Activated naive CD4-positive, alpha-beta T cell treated with anti-CD3 and anti-CD28 coated beads, Interleukin-2, amount 10 ng/mL, durations not matched to agents 7 days and 5 days (primary cell): ENCODE results near the gene PLXNB1.
"Not testable (repeated sequence)": the region's sequence is repeated elsewhere in the genome, so short reads cannot be mapped to it uniquely, and the experiment has no call there.

Experiments used
- CTCF ChIA-PET: fragments of 350-600 bp; sonication (Branson Sonifier 250); formaldehyde crosslinking; loops from one replicate; lab custom pipeline; 2021; ENCODE audit warnings: antibody characterized with exemption; lab: Charles Lee
- DNase-seq: peaks from one replicate; pipeline ENCODE4 v3.0.0-alpha.2; 2020
- H3K27ac Mint-ChIP-seq: one replicate; pipeline ENCODE4 v1.8.0; 2021; ENCODE audit warnings: mild to moderate bottlenecking, moderate library complexity, mixed read lengths
- H3K27me3 Mint-ChIP-seq: one replicate; pipeline ENCODE4 v1.8.0; 2021; ENCODE audit warnings: mild to moderate bottlenecking, mixed read lengths
- H3K36me3 Mint-ChIP-seq: one replicate; pipeline ENCODE4 v1.8.0; 2021; ENCODE audit warnings: mixed read lengths
- H3K4me1 Mint-ChIP-seq: one replicate; pipeline ENCODE4 v1.8.0; 2021; ENCODE audit warnings: mixed read lengths
- H3K4me3 Mint-ChIP-seq: one replicate; pipeline ENCODE4 v1.8.0; 2021; ENCODE audit warnings: mild to moderate bottlenecking, moderate library complexity, mixed read lengths
- H3K9me3 Mint-ChIP-seq: one replicate; pipeline ENCODE4 v1.8.0; 2021; ENCODE audit warnings: mixed read lengths

The PLXNB1 gene

GRCh38 chr3:48469046-48469915 lies 39.4 kb upstream of the PLXNB1 start:
- CTCF ChIA-PET = interaction anchor here (1.0 to 3.6 kb wide), 3 partner anchors 33 to 39 kb away, joined by 3 to 25 read pairs (median 5); no protein-coding TSS in a partner anchor
- Mint-ChIP-seq H3K4me3 (peak overlapping the region; percentile 52), H3K9me3 (no peaks in the 10 kb centered on the region), H3K4me1 (peaks cover 70% of the 10 kb centered on the region), H3K27me3 (no peaks in the 10 kb centered on the region), H3K27ac (peak overlapping the region; percentile 77), H3K36me3 (peaks cover 40% of the 10 kb centered on the region)
- no peak for DNase-seq

- Mint-ChIP-seq H3K4me3 (peak overlapping the region; percentile 93), H3K4me1 (peaks cover 65% of the 10 kb centered on the region), H3K27me3 (no peaks in the 10 kb centered on the region), H3K36me3 (peaks cover 40% of the 10 kb centered on the region), H3K9me3 (no peaks in the 10 kb centered on the region), H3K27ac (peak overlapping the region; percentile 91)
- DNase-seq = no peak
- CTCF ChIA-PET = interaction anchor here (1.9 to 3.6 kb wide), 3 partner anchors 10 to 40 kb away, joined by 6 to 25 read pairs (median 13); no protein-coding TSS in a partner anchor
Measured at GRCh38 chr3:48468329-48468731, 38.4 kb upstream of the PLXNB1 start.

GRCh38 chr3:48467473-48468267 lies 37.8 kb upstream of the PLXNB1 start:
- no peak for DNase-seq
- H3K9me3 Mint-ChIP-seq = no peaks in the 10 kb centered on the region
- peak overlapping the region; percentile 93 for H3K4me3 Mint-ChIP-seq
- peaks cover 59% of the 10 kb centered on the region for H3K4me1 Mint-ChIP-seq
- H3K36me3 Mint-ChIP-seq = peaks cover 38% of the 10 kb centered on the region
- CTCF ChIA-PET = interaction anchor here (1.9 to 3.6 kb wide), 3 partner anchors 11 to 41 kb away, joined by 6 to 25 read pairs (median 13); no protein-coding TSS in a partner anchor
- peak overlapping the region; percentile 91 for H3K27ac Mint-ChIP-seq
- no peaks in the 10 kb centered on the region for H3K27me3 Mint-ChIP-seq

GRCh38 chr3:48467110-48467454 lies 37.2 kb upstream of the PLXNB1 start:
- H3K4me1 Mint-ChIP-seq = peaks cover 58% of the 10 kb centered on the region
- peaks cover 38% of the 10 kb centered on the region for H3K36me3 Mint-ChIP-seq
- H3K27me3 Mint-ChIP-seq = no peaks in the 10 kb centered on the region
- DNase-seq = no peak
- no peaks in the 10 kb centered on the region for H3K9me3 Mint-ChIP-seq
- H3K27ac Mint-ChIP-seq = peak overlapping the region; percentile 91
- peak overlapping the region; percentile 93 for H3K4me3 Mint-ChIP-seq
- CTCF ChIA-PET = interaction anchor here (1.3 to 3.6 kb wide), 5 partner anchors 10 to 82 kb away, joined by 3 to 25 read pairs (median 6); no protein-coding TSS in a partner anchor

- peak; percentile 56 for DNase-seq
- Mint-ChIP-seq H3K9me3 (no peaks in the 10 kb centered on the region), H3K27me3 (no peaks in the 10 kb centered on the region), H3K4me3 (peak overlapping the region; percentile 93), H3K36me3 (peaks cover 38% of the 10 kb centered on the region), H3K27ac (peak overlapping the region; percentile 91), H3K4me1 (peaks cover 58% of the 10 kb centered on the region)
- CTCF ChIA-PET = interaction anchor here (1.3 to 3.6 kb wide), 5 partner anchors 9 to 82 kb away, joined by 3 to 25 read pairs (median 6); no protein-coding TSS in a partner anchor
Measured at GRCh38 chr3:48466386-48467109, 36.7 kb upstream of the PLXNB1 start.

GRCh38 chr3:48465531-48466378 lies 35.9 kb upstream of the PLXNB1 start:
- peak; percentile 88 for DNase-seq
- CTCF ChIA-PET = interaction anchor here (1.3 to 3.6 kb wide), 5 partner anchors 8 to 83 kb away, joined by 3 to 25 read pairs (median 3); no protein-coding TSS in a partner anchor
- Mint-ChIP-seq H3K36me3 (peaks cover 40% of the 10 kb centered on the region), H3K9me3 (no peaks in the 10 kb centered on the region), H3K27me3 (no peaks in the 10 kb centered on the region), H3K27ac (peak overlapping the region; percentile 91), H3K4me3 (peak overlapping the region; percentile 93), H3K4me1 (peaks cover 58% of the 10 kb centered on the region)

- H3K4me3 Mint-ChIP-seq = peak overlapping the region; percentile 93
- CTCF ChIA-PET = interaction anchor here (1.4 to 3.6 kb wide), 3 partner anchors 42 to 83 kb away, joined by 3 to 25 read pairs (median 11); no protein-coding TSS in a partner anchor
- peaks cover 57% of the 10 kb centered on the region for H3K4me1 Mint-ChIP-seq
- no peaks in the 10 kb centered on the region for H3K27me3 Mint-ChIP-seq
- peak overlapping the region; percentile 91 for H3K27ac Mint-ChIP-seq
- DNase-seq = no peak
- peaks cover 43% of the 10 kb centered on the region for H3K36me3 Mint-ChIP-seq
- no peaks in the 10 kb centered on the region for H3K9me3 Mint-ChIP-seq
Measured at GRCh38 chr3:48465237-48465530, 35.3 kb upstream of the PLXNB1 start.

- Mint-ChIP-seq H3K4me1 (peaks cover 53% of the 10 kb centered on the region), H3K27me3 (no peaks in the 10 kb centered on the region), H3K36me3 (peaks cover 39% of the 10 kb centered on the region), H3K9me3 (no peaks in the 10 kb centered on the region), H3K27ac (peak overlapping the region; percentile 91), H3K4me3 (no peak overlapping the region)
- DNase-seq = peak; percentile 19
- CTCF ChIA-PET = interaction anchor here (1.4 to 2.2 kb wide), 2 partner anchors 43 to 83 kb away, joined by 3 to 11 read pairs; no protein-coding TSS in a partner anchor
Measured at GRCh38 chr3:48464713-48465221, 34.9 kb upstream of the PLXNB1 start.

GRCh38 chr3:48463703-48464102 lies 33.8 kb upstream of the PLXNB1 start:
- H3K4me3 Mint-ChIP-seq = no peak overlapping the region
- peaks cover 36% of the 10 kb centered on the region for H3K36me3 Mint-ChIP-seq
- H3K27ac Mint-ChIP-seq = peak overlapping the region; percentile 52

GRCh38 chr3:48461767-48462166 lies 31.9 kb upstream of the PLXNB1 start:
- H3K4me3 Mint-ChIP-seq, H3K27me3 Mint-ChIP-seq, H3K9me3 Mint-ChIP-seq, DNase-seq, H3K27ac Mint-ChIP-seq: not testable (repeated sequence)
- peaks cover 23% of the 10 kb centered on the region for H3K4me1 Mint-ChIP-seq
- CTCF ChIA-PET = interaction anchor here (0.6 kb wide), 1 partner anchor 27 kb away, joined by 4 read pairs; no protein-coding TSS in a partner anchor
- peaks cover 29% of the 10 kb centered on the region for H3K36me3 Mint-ChIP-seq

More at GRCh38 chr3:48463703-48464102, 33.8 kb upstream of the PLXNB1 start:
- Mint-ChIP-seq H3K4me1 (peaks cover 42% of the 10 kb centered on the region), H3K9me3 (no peaks in the 10 kb centered on the region), H3K27me3 (no peaks in the 10 kb centered on the region)
- peak; percentile 5 for DNase-seq
- CTCF ChIA-PET = interaction anchor here (1.0 to 2.2 kb wide), 2 partner anchors 12 to 44 kb away, joined by 4 to 11 read pairs; no protein-coding TSS in a partner anchor

- no peak overlapping the region for H3K27ac Mint-ChIP-seq
- CTCF ChIA-PET = interaction anchor here (1.0 kb wide), 1 partner anchor 48 kb away, joined by 3 read pairs; no protein-coding TSS in a partner anchor
- H3K9me3 Mint-ChIP-seq = no peaks in the 10 kb centered on the region
- no peak overlapping the region for H3K4me3 Mint-ChIP-seq
- peaks cover 23% of the 10 kb centered on the region for H3K36me3 Mint-ChIP-seq
- H3K4me1 Mint-ChIP-seq = peaks cover 15% of the 10 kb centered on the region
- no peaks in the 10 kb centered on the region for H3K27me3 Mint-ChIP-seq
- peak; percentile 15 for DNase-seq
Measured at GRCh38 chr3:48460517-48460902, 30.6 kb upstream of the PLXNB1 start.

- Mint-ChIP-seq H3K36me3 (peaks cover 25% of the 10 kb centered on the region), H3K9me3 (no peaks in the 10 kb centered on the region), H3K4me3 (no peak overlapping the region), H3K27ac (no peak overlapping the region), H3K4me1 (peaks cover 10% of the 10 kb centered on the region), H3K27me3 (no peaks in the 10 kb centered on the region)
- CTCF ChIA-PET = no interaction called here
- no peak for DNase-seq
Measured at GRCh38 chr3:48459773-48460516, 30.1 kb upstream of the PLXNB1 start.
